Neutrophil (primary cell): ENCODE data around the gene NIPSNAP3A.

Source experiments
- H3K27ac ChIP-seq: fragments of 200-600 bp; sonication (generic); 2 replicates; pipeline ENCODE4 v1.5.1; 2016; ENCODE audit warnings: mild to moderate bottlenecking, moderate library complexity
- H3K27me3 ChIP-seq: fragments of 200-600 bp; sonication (generic); 2 replicates; pipeline ENCODE4 v1.6.0; 2016; ENCODE audit warnings: mild to moderate bottlenecking
- H3K36me3 ChIP-seq: fragments of 200-600 bp; sonication (generic); 2 replicates; pipeline ENCODE4 v1.5.1; 2017
- H3K4me1 ChIP-seq, 2 experiments: fragments of 200-600 bp in 1 of 2; sonication (generic) in 1 of 2; 1 replicate in 1 of 2; 2 replicates in 1 of 2; pipeline versions ENCODE4 v1.5.1 to v1.6.1; 2013 to 2016; ENCODE audit warnings: low read depth in 1 of 2, low read length in 1 of 2, mild to moderate bottlenecking in 1 of 2, moderate library complexity in 1 of 2; ENCODE audit not compliant: control insufficient read depth in 1 of 2, insufficient read depth in 1 of 2
- H3K4me3 ChIP-seq, 2 experiments: fragments of 200-600 bp in 1 of 2; sonication (generic) in 1 of 2; 1 replicate in 1 of 2; 2 replicates in 1 of 2; pipeline ENCODE4 v1.5.1; 2013 to 2016; ENCODE audit warnings: low read depth in 1 of 2, low read length in 1 of 2, mild to moderate bottlenecking in 1 of 2, moderate library complexity in 1 of 2
- H3K9me3 ChIP-seq: fragments of 200-600 bp; sonication (generic); 2 replicates; pipeline ENCODE4 v1.5.1; 2016
- TF ChIP-seq, protein P1 (sequence below): fragments of 200-600 bp; sonication (generic); IDR thresholded peaks from 2 replicates; pipeline ENCODE4 v1.5.1; 2016; ENCODE audit warnings: antibody characterized with exemption

The NIPSNAP3A gene

GRCh38 chr9:104787306-104788015, 40.0 kb downstream of the NIPSNAP3A start:
- TF ChIP-seq, protein P1, sequence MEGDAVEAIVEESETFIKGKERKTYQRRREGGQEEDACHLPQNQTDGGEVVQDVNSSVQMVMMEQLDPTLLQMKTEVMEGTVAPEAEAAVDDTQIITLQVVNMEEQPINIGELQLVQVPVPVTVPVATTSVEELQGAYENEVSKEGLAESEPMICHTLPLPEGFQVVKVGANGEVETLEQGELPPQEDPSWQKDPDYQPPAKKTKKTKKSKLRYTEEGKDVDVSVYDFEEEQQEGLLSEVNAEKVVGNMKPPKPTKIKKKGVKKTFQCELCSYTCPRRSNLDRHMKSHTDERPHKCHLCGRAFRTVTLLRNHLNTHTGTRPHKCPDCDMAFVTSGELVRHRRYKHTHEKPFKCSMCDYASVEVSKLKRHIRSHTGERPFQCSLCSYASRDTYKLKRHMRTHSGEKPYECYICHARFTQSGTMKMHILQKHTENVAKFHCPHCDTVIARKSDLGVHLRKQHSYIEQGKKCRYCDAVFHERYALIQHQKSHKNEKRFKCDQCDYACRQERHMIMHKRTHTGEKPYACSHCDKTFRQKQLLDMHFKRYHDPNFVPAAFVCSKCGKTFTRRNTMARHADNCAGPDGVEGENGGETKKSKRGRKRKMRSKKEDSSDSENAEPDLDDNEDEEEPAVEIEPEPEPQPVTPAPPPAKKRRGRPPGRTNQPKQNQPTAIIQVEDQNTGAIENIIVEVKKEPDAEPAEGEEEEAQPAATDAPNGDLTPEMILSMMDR: no peak
- H3K4me1 ChIP-seq: no peaks in the 10 kb centered on the region
- H3K36me3 ChIP-seq: peaks cover 100% of the 10 kb centered on the region
- no peaks in the 10 kb centered on the region for H3K9me3 ChIP-seq
- no peak overlapping the region for H3K4me3 ChIP-seq
- no peak overlapping the region for H3K27ac ChIP-seq
- H3K27me3 ChIP-seq: no peaks in the 10 kb centered on the region

GRCh38 chr9:104788251-104788650, 40.8 kb downstream of the NIPSNAP3A start:
- H3K27me3 ChIP-seq: no peaks in the 10 kb centered on the region

DNA sequence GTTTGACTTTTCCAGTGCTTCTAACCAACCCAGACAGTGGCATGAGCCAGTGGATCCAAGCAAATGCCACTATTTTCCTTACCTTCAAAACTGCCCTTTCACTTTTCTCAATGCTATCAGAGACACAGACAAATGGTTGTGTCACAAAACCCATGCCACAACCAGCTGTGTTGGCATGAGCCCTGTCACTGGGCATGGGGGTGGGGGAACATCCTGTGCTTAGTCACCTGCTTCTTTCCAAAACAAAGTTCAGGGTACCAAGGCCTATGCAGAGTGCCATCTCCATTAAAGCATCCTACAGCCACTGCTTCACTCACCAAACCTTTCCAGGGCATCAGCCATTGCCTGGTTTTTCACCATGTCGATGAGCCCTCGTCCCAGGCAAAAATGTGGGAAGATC, 46.6 kb downstream of the NIPSNAP3A start:
- Histone ChIP-seq H3K27ac (no peak overlapping the region), H3K4me1 (peaks cover 0 to 3% of the 10 kb centered on the region in 2 experiments), H3K9me3 (no peaks in the 10 kb centered on the region), H3K36me3 (peaks cover 100% of the 10 kb centered on the region), H3K27me3 (no peaks in the 10 kb centered on the region), H3K4me3 (no peak overlapping the region)
- TF ChIP-seq, protein P1: no peak

More at GRCh38 chr9:104788251-104788650, 40.8 kb downstream of the NIPSNAP3A start:
- Histone ChIP-seq H3K4me3 (no peak overlapping the region), H3K4me1 (no peaks in the 10 kb centered on the region), H3K27ac (no peak overlapping the region), H3K36me3 (peaks cover 100% of the 10 kb centered on the region), H3K9me3 (no peaks in the 10 kb centered on the region)
- TF ChIP-seq, protein P1: no peak

DNA sequence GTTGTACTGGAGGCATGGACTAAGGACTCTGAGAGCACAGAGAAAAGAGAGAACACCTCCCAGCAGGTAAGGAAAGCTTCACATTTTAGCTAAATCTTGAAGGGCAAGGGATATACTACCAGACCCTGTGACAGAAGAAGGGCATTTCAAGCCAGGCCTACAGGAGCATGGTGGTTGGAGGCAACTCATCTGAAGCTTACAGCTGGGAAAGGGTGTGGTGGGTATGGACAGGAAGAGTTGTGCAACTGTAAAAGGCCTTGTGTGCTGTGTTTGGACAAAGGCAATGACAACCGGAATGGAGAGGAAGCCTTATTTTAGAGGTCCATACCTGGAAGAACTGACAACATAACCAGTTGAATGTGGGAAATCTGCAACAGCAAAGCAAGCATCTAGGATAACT, 47.6 kb downstream of the NIPSNAP3A start:
- Histone ChIP-seq H3K27ac (no peak overlapping the region), H3K4me3 (no peak overlapping the region), H3K36me3 (peaks cover 100% of the 10 kb centered on the region), H3K9me3 (no peaks in the 10 kb centered on the region), H3K27me3 (no peaks in the 10 kb centered on the region), H3K4me1 (peaks cover 0 to 3% of the 10 kb centered on the region in 2 experiments)
- TF ChIP-seq, protein P1: no peak

DNA sequence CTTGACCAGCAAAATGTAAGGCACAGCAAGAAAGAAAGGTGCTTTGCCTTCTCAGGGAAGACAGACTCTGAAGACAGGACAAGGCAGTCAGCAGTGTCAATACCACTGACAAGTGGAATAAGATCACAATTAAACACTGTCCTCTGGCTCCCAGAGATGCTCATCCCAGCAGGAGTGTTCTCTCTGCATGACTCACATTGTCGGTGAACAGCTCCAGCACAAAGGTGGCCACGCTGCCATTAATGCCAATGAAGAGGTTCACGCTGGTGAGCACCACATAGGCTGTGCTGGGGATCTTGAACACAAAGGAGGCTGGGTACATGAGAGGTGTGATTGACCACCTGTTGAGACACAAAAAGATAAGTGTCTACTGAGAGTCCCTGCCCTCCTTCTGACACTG, 48.4 kb downstream of the NIPSNAP3A start:
- no peaks in the 10 kb centered on the region for H3K9me3 ChIP-seq
- H3K27me3 ChIP-seq: no peaks in the 10 kb centered on the region
- TF ChIP-seq, protein P1: no peak
- no peak overlapping the region for H3K4me3 ChIP-seq
- peaks cover 0 to 3% of the 10 kb centered on the region in 2 experiments for H3K4me1 ChIP-seq
- H3K36me3 ChIP-seq: peaks cover 100% of the 10 kb centered on the region
- H3K27ac ChIP-seq: no peak overlapping the region
